NOMO-1 treated with DMSO at 0.1 percent for 48 hours (cell line): Measurements from ENCODE around the gene SUPT20HL2.
"Not testable (repeated sequence)": the region's sequence is repeated elsewhere in the genome, so short reads cannot be mapped to it uniquely, and the experiment has no call there.

Experiments
- DNase-seq: peaks from one replicate; lab custom pipeline; 2025; ENCODE audit not compliant: unreplicated experiment; lab: John Stamatoyannopoulos, UW

Gene SUPT20HL2

DNA sequence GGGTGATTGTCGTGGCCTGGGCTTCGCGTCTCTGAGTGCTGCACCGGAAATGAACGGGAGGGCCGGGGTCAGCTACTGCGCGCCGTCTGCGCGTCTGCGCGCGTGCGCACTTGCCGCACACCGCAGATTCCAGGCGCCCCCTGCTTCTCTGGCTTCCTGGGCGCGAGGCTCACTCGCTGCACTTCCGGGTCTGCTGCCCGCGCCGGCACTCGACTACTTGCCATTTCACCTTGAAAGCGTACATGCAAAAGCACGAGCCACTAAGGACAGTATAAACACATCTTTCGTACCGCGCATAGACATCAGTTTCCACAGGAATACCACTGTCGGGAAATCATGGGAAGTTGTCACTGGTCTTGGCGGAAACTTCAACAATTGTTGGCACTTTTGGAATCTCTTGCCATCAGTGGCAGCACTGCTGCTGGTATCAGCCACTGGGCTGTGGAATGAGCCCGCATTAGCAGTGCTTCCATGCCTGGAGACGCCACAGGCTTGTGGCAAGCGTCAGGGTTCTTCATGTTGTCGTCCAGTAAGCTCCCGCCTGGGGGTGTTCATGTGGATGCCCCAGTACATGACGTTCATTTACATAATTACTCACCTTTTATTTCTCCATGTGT, at the start of gene SUPT20HL2:
Gene SUPT20HL2, minus strand, starts transcription at position 51 of the 617 bp plus-strand sequence. CDS start 754 bp downstream, outside the sequence.
- no peak for DNase-seq

- DNase-seq: not testable (repeated sequence)
These were observed 48.3 kb upstream of the SUPT20HL2 start for GRCh38 chrX:24362089-24362745.

- DNase-seq: no peak
These were observed 46.4 kb upstream of the SUPT20HL2 start, which contains the start of gene SUPT20HL1 for GRCh38 chrX:24360272-24360671. Gene SUPT20HL1 (plus strand): TSS chrX:24360639. CDS start chrX:24362761, 2,122 bp downstream.

GRCh38 chrX:24357106-24357505, 43.2 kb upstream of the SUPT20HL2 start:
- peak; percentile 13 for DNase-seq

DNA sequence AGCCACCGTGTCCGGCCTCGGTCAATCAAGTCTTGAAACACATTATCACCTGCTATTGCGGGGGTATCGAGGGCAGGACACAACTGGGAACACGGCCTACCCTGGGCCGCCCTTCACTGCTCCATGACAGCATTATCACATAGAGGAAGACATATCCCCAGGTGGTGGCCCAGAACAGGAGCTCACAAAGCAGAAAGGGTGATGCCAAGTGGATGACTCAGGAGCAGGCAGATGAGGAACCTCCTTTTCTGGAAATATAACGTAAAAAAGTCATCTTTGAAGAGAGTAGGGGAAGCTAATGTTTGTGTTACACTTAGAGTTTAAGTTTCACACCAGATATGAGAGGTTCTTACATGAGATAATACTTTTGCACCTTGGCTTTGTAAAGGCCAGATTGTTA, 41.2 kb upstream of the SUPT20HL2 start:
- DNase-seq: no peak

- DNase-seq: no peak
These were observed 36.3 kb upstream of the SUPT20HL2 start for GRCh38 chrX:24350217-24350616.

- no peak for DNase-seq
These were observed 34.0 kb upstream of the SUPT20HL2 start for GRCh38 chrX:24347881-24348280.

DNA sequence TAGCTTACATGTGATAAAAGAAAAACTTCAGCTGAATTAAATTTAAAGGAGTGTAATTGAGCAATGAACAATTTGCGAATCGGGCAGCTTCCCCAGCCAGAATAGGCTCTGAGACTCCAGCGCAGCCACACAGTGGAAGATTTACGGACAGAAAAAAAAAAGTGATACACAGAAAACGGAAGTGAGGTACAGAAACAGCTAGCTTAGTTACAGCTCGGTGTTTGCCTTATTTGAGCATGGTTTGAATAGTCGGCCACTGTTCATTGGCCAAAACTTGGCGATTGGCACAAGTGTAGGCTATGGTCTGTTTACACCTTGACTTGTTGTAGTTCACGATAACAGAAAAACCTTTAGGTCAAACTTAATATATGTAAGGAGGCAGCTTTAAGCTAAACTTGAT, 29.9 kb upstream of the SUPT20HL2 start:
- peak; percentile 56 for DNase-seq

- no peak for DNase-seq
These were observed 27.9 kb upstream of the SUPT20HL2 start for GRCh38 chrX:24341795-24342194.

DNA sequence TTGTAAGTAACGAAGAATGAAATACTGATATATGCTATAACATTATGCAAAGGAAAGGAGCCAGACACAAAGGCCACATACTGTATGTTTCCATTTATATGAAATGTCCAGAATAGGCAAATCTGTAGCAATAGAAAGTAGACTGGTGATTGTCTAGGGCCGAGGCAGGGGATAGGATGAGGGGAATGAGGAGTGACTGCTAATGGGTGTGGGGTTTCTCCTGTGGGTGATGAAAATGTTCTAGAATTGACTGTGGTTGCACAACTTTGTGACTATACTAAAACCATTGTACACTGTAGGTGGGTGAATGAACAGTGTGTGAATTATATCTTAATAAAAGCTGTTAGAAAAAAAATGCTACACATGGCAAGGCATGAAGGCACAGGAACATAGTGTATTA, 26.6 kb upstream of the SUPT20HL2 start:
- no peak for DNase-seq

- DNase-seq: no peak
These were observed 26.0 kb upstream of the SUPT20HL2 start for GRCh38 chrX:24339911-24340310.

DNA sequence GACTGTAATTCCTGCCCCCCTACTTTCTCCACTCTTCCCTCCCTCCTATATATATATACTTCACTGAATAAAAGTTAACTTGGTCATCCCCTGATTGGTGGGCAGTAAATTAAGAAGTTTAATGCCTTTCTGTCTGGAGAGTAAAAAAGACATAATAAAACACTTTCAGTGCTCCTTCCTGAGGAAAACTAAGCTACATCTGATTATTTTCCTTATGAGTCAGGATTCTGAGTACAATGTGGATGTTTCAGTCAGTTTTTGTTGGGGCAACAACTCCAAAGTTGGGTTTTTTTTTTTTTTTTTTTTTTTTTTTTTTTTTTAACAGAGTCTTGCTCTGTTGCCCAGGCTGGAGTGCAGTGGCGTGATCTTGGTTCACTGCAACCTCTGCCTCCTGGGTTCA, 22.0 kb upstream of the SUPT20HL2 start:
- no peak for DNase-seq

GRCh38 chrX:24334461-24334860, 20.6 kb upstream of the SUPT20HL2 start:
- DNase-seq: no peak

DNA sequence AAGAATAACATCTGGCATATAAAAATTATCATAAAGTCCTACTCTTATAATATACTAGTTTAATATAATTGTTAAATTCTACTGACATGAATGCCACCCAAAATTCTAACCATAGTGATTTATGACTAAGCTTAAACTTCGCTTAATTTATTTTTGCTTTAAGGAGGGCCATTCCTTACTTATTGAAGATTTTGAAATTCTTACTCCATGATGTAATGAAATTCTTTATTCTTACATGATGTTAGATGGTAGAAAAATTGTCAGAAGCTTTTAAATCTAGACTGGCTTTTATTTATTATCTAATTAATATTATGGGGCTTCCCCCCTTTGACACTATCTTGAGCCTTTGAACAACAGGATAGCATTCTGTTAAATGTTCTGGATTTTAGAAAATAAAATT, 19.5 kb upstream of the SUPT20HL2 start:
- DNase-seq: no peak

DNA sequence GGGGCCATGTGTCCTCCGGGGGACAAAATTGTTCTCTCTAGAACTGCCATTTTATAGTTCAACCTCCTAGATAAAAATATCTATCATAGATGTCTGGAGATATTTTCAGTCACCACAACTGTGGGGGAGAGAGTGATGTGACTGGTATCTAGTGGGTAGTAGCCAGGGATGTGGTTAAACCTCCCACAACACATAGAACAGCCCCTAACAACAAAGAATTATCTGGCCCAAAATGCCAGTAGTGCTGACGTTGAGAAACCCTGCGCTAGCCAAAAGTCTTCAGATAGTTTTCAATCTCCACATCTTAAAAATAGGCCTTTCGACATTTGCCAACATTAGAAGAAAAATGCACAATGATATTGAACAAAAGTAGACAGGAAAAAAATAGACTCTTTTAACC, 19.0 kb upstream of the SUPT20HL2 start:
- DNase-seq: no peak

GRCh38 chrX:24325231-24325630, 11.4 kb upstream of the SUPT20HL2 start:
- no peak for DNase-seq

DNA sequence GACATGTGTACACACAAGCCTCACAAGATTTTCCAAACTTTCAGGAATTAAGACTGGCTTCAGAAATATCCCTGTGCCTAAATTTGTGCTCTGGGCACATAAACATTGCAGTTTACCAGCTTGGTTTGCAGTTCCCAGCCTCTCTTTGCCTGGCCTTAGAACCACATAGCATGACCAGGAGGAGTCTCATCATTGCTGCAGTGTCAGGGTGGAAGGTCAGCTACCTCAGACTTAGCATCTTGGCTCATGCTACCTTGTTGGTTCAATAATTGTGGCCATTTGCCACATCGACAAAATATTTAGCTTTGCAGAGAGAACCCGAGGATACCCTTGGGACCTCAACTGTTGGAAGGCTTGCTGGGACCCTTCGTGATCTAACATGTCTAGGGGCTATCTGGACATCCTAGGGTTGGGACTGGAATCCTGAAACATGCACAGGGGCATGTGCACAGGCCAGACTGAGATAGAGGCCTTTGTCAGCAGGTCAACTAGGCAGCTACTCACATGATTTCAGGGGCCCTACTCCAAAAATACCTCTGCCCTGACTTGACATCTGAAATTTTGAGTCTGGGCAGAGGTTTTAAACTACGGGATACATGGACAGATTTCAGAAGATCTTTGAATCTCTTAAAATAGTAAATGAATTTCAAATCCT, 8.0 kb upstream of the SUPT20HL2 start:
- no peak for DNase-seq

DNA sequence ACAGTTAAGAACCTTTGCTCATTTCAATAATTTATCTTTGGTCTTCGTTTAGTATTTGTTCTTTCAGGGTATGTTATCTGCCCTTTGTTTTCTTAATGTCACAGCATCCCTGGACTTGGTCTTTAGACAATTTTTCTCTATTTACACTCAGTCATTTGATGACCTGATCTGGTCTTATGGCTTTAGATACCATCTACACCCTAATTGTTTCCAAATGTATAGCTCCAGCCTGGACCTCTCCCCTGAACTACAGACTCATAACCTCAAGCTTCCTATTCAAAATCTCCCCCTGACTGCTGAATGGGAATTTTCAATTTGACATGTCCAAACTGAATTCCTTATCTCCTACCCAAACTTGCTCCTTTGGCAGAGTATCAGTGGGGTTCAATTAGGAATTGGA, 3.7 kb upstream of the SUPT20HL2 start:
- no peak for DNase-seq

DNA sequence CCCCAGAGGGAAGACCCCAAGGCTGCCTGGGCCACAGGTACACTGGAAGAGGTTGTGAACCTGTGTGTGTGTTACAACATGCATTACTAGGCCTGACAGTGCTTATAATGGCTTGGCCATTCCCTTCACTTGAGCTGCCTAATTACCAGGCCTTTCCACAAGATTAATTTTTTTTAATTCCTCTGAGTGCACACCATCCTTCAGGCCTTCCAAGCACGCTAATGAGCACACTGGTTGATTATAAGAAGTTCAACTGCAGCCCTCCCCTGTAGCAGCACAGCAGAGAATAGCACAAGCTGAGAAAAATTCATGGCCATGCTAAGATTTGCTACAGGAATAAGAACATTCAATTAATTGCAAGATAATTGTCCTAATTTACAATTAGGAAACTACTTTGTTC, 2.2 kb upstream of the SUPT20HL2 start:
- no peak for DNase-seq

GRCh38 chrX:24312249-24312607, 1.6 kb downstream of the SUPT20HL2 start:
- DNase-seq: not testable (repeated sequence)

GRCh38 chrX:24311507-24312248, 2.2 kb downstream of the SUPT20HL2 start:
- DNase-seq: not testable (repeated sequence)

DNA sequence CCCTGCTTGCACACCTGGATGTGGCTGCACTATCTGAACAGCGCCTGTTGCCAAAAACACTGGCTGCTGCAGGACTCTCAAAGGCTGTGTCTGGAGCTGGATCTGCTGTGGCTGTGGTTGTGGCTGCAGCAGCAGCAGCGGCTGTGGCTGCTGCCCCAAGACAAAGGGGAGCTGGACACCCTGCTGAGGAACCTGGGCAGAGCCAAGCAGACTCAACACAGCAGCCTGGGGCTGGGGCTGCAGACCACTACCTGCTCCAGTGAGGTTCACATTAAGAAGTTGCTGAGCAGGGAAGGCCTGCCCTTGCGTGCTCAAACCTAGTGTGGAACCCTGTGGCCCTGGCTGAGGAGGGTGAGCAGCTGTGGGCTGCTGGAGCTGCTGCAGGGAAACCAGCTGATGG, 3.0 kb downstream of the SUPT20HL2 start:
- not testable (repeated sequence) for DNase-seq
